CD4-positive, alpha-beta memory T cell (primary cell): Measurements from ENCODE around the gene KCTD17. TPM values are rescaled to one million over a fixed set of nuclear protein-coding genes. Genes with fewer than 3 reads are reported as not detected.

ENCODE experiments used
- CTCF ChIA-PET: fragments of 350-600 bp; sonication (Branson Sonifier 250); formaldehyde crosslinking; loops from one replicate; lab custom pipeline; 2021; ENCODE audit warnings: inconsistent platforms; ENCODE audit not compliant: partially characterized antibody; lab: Charles Lee
- POLR2A ChIA-PET: fragments of 350-600 bp; sonication (Branson Sonifier 250); formaldehyde crosslinking; loops from one replicate; lab custom pipeline; 2021; ENCODE audit not compliant: partially characterized antibody; lab: Charles Lee
- DNase-seq, 5 donors: peaks; one replicate each; pipeline versions ENCODE4 v3.0.0 to v3.0.0-alpha.2; 2020 to 2022; ENCODE audit warnings: mixed read lengths in 1 of 5
- H3K27ac ChIP-seq: one replicate; pipeline ENCODE4 v1.7.0; 2013; ENCODE audit warnings: low read depth, low read length
- H3K27me3 ChIP-seq: 2 replicates; pipeline ENCODE4 v1.7.0; 2013; ENCODE audit warnings: mild to moderate bottlenecking, low read length, moderate library complexity; ENCODE audit not compliant: insufficient read depth
- H3K36me3 ChIP-seq: 2 replicates; pipeline ENCODE4 v1.7.0; 2013; ENCODE audit warnings: mild to moderate bottlenecking, low read length, moderate library complexity; ENCODE audit not compliant: insufficient read depth
- H3K4me1 ChIP-seq: 2 replicates; pipeline ENCODE4 v1.7.0; 2013; ENCODE audit warnings: mild to moderate bottlenecking, low read length, moderate library complexity; ENCODE audit not compliant: insufficient read depth
- H3K4me3 ChIP-seq, 2 donors: one replicate each; pipeline ENCODE4 v1.7.0; 2013; ENCODE audit warnings: low read length in 2 of 2, mild to moderate bottlenecking in 1 of 2
- H3K9me3 ChIP-seq, 2 donors: one replicate each; pipeline ENCODE4 v1.7.0; 2013; ENCODE audit warnings: low read length in 2 of 2, control low read depth in 1 of 2; ENCODE audit not compliant: control insufficient read depth in 1 of 2
- H3K27ac Mint-ChIP-seq, 7 donors: one replicate each; pipeline ENCODE4 v1.8.0; 2020 to 2021; ENCODE audit warnings: mixed read lengths in 7 of 7, mild to moderate bottlenecking in 6 of 7, inconsistent platforms in 3 of 7, moderate library complexity in 3 of 7
- H3K27me3 Mint-ChIP-seq, 2 donors: one replicate each; pipeline ENCODE4 v1.8.0; 2020 to 2021; ENCODE audit warnings: mixed read lengths in 2 of 2
- H3K36me3 Mint-ChIP-seq, 2 donors: one replicate each; pipeline ENCODE4 v1.8.0; 2020 to 2021; ENCODE audit warnings: mixed read lengths in 2 of 2, inconsistent platforms in 1 of 2, mild to moderate bottlenecking in 1 of 2
- H3K4me1 Mint-ChIP-seq, 4 donors: one replicate each; pipeline ENCODE4 v1.8.0; 2020 to 2021; ENCODE audit warnings: mixed read lengths in 4 of 4, mild to moderate bottlenecking in 1 of 4
- H3K4me3 Mint-ChIP-seq, 8 donors: one replicate each; pipeline ENCODE4 v1.8.0; 2020 to 2021; ENCODE audit warnings: mixed read lengths in 8 of 8, mild to moderate bottlenecking in 7 of 8, moderate library complexity in 6 of 8, inconsistent platforms in 3 of 8
- H3K9me3 Mint-ChIP-seq, 8 donors: one replicate each; pipeline ENCODE4 v1.8.0; 2020 to 2021; ENCODE audit warnings: mixed read lengths in 8 of 8, mild to moderate bottlenecking in 5 of 8, inconsistent platforms in 3 of 8, moderate library complexity in 1 of 8
- intact Hi-C: fragments of 100-400 bp; cut with micrococcal nuclease; formaldehyde crosslinking; loops from one replicate; pipeline ENCODE4 v1.15.1; 2023
- polyA plus RNA-seq, 2 donors: library from polyadenylated mRNA; unstranded; fragments of 300-500 nt; fragmentation: Illumina TruSeq; gene quantifications; one replicate each; pipeline ENCODE4 v1.2.3, GENCODE V29; 2021
- total RNA-seq, 2 experiments: library from RNA; stranded (reverse); gene quantifications; one replicate each; pipeline ENCODE4 v1.2.3, GENCODE V29; 2021

Gene KCTD17
- total and polyA plus RNA-seq, 4 experiments from 2014 or later: 9.0 to 33.4 (median 22.7) TPM

DNA sequence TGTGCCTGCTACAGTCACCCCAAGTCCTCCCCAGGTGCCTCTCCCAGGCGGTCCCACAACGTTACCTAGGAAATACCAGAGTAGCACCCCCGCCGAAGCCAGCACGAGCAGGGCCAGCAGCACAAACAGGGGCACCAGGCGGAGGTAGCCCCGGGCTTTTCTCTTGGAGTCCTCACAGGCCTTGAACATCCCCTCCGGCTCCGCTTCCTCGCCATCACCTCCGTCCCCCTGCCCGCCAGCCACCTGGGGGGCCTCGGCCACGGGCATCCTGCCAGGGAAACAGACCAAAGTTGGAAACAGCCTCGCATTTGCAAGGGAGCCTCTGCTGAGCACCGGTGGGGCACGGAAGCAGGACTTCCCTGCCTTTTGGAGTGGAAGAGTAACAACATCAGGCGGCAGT, 51.6 kb downstream of the KCTD17 start:
- Histone ChIP-seq H3K9me3 (no peaks in the 10 kb centered on the region), H3K4me1 (no peaks in the 10 kb centered on the region), H3K4me3 (no peak overlapping the region), H3K27ac (no peak overlapping the region), H3K36me3 (no peaks in the 10 kb centered on the region), H3K27me3 (no peaks in the 10 kb centered on the region)
- no peak overlapping the region for H3K4me3 Mint-ChIP-seq
- H3K4me1 Mint-ChIP-seq: peaks cover 8 to 14% (median 10%) of the 10 kb centered on the region in 4 donors
- no peaks in the 10 kb centered on the region for H3K36me3 Mint-ChIP-seq
- POLR2A ChIA-PET: no interaction called here
- H3K27ac Mint-ChIP-seq: no peak overlapping the region
- CTCF ChIA-PET: no interaction called here
- DNase-seq: no peak
- intact Hi-C loops: no loop called here
- no peaks in the 10 kb centered on the region for H3K9me3 Mint-ChIP-seq
- H3K27me3 Mint-ChIP-seq: peaks cover 0 to 1% of the 10 kb centered on the region in 2 donors

DNA sequence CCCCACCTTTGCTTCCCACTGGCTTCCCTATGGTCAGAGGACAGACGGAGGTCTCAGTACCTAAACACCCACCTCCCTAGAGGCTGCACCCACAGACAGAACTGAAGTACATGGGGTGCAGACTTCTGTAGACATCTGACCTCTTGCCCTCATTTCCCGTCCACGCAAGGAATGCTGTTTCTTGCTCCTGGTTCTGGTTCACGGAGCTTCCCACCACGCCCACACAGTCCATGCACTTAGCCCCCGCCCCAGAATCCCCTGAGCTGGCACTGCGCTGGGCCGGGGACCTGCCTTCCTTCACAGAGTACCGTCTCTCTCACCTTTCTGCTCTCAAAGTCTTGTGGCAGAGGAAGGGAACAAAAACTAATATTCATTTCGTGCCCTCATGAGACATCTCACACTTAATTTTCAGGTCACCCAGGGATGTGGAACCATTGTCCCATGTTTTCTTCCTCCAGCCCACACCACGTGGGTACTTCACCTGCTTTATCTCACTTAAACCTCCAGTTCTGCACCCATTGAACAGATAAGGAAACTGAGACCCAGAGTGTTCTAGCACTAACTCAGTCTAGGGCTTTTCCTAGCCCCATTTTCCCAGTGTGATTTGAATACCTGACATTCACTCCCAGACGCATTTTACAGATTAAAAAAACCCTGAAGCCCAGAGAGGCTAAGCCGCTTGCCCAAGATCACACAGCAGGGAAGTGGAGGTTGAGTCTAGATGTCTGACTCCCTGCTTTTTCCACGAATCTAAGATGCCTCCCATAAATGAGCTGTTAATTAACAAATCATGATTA, 52.3 kb downstream of the KCTD17 start:
- Mint-ChIP-seq H3K27me3 (no peaks in the 10 kb centered on the region), H3K9me3 (no peaks in the 10 kb centered on the region), H3K27ac (peak overlapping the region in 2 of 7 donors; percentile 1 to 17), H3K4me3 (no peak overlapping the region), H3K36me3 (no peaks in the 10 kb centered on the region), H3K4me1 (peaks cover 8 to 11% (median 9%) of the 10 kb centered on the region in 4 donors)
- Histone ChIP-seq H3K36me3 (no peaks in the 10 kb centered on the region), H3K4me3 (no peak overlapping the region), H3K27ac (no peak overlapping the region), H3K27me3 (no peaks in the 10 kb centered on the region), H3K9me3 (no peaks in the 10 kb centered on the region), H3K4me1 (no peaks in the 10 kb centered on the region)
- ChIA-PET POLR2A (no interaction called here), CTCF (no interaction called here)
- DNase-seq: no peak
- intact Hi-C loops: no loop called here

DNA sequence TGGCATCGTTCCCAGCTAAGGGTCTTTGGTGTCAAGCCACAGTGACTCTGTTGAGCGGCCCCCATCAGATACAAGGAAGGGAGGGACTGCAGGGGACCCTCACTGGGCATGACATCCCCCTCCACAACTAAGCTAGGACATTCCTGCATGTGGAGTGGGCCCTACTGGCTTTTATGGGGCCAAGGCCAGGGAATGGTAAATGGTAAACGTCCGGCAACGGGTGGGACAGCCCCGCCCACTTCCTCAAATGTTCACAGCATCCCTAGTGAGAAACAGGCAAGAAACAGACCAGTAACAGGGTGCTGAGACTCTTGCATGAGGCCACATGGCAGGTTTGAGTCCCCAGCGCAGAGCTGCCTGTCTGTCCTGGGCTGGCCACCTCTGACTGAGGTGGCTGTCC, 53.6 kb downstream of the KCTD17 start:
- ChIA-PET CTCF (interaction anchor here (1.1 to 1.4 kb wide), 3 partner anchors 61 to 133 kb away, joined by 3 to 4 read pairs (median 3); no protein-coding TSS in a partner anchor), POLR2A (no interaction called here)
- no peak overlapping the region for H3K27ac Mint-ChIP-seq
- no peak overlapping the region for H3K4me3 Mint-ChIP-seq
- Histone ChIP-seq H3K27ac (no peak overlapping the region), H3K9me3 (no peaks in the 10 kb centered on the region), H3K27me3 (no peaks in the 10 kb centered on the region), H3K36me3 (no peaks in the 10 kb centered on the region), H3K4me1 (no peaks in the 10 kb centered on the region), H3K4me3 (no peak overlapping the region)
- peaks cover 5 to 7% (median 7%) of the 10 kb centered on the region in 4 donors for H3K4me1 Mint-ChIP-seq
- intact Hi-C loops: no loop called here
- no peak for DNase-seq
- H3K36me3 Mint-ChIP-seq: no peaks in the 10 kb centered on the region
- no peaks in the 10 kb centered on the region for H3K27me3 Mint-ChIP-seq
- no peaks in the 10 kb centered on the region for H3K9me3 Mint-ChIP-seq

DNA sequence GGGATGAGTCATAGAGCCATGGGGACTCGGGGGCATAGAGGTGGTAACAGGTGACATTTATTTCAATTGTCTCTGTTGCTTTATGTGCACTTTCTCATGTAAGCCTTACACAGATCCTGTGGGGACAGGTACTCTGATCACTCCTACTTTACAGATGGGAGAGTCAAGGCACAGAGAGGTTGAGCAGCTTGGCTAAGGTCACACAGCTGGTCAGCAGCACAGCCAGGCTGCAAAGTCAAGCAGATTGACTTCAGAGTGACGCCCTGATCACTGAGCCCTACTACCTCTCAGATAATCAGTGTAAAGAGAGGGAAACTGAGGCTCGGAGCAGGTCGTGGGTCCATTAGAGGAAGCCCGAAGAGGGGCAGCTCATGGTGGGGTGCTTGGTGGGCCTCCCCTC, 54.4 kb downstream of the KCTD17 start:
- H3K27ac ChIP-seq: no peak overlapping the region
- DNase-seq: no peak
- no peak overlapping the region for H3K4me3 ChIP-seq
- CTCF ChIA-PET: interaction anchor here (1.4 kb wide), 2 partner anchors 60 to 93 kb away, joined by 3 to 4 read pairs; no protein-coding TSS in a partner anchor
- intact Hi-C loops: no loop called here
- no peaks in the 10 kb centered on the region for H3K36me3 ChIP-seq
- Mint-ChIP-seq H3K27me3 (no peaks in the 10 kb centered on the region), H3K4me3 (no peak overlapping the region), H3K27ac (no peak overlapping the region), H3K9me3 (no peaks in the 10 kb centered on the region), H3K36me3 (no peaks in the 10 kb centered on the region), H3K4me1 (peaks cover 0 to 2% (median 0%) of the 10 kb centered on the region in 4 donors)
- no peaks in the 10 kb centered on the region for H3K27me3 ChIP-seq
- POLR2A ChIA-PET: no interaction called here
- no peaks in the 10 kb centered on the region for H3K9me3 ChIP-seq
- no peaks in the 10 kb centered on the region for H3K4me1 ChIP-seq

DNA sequence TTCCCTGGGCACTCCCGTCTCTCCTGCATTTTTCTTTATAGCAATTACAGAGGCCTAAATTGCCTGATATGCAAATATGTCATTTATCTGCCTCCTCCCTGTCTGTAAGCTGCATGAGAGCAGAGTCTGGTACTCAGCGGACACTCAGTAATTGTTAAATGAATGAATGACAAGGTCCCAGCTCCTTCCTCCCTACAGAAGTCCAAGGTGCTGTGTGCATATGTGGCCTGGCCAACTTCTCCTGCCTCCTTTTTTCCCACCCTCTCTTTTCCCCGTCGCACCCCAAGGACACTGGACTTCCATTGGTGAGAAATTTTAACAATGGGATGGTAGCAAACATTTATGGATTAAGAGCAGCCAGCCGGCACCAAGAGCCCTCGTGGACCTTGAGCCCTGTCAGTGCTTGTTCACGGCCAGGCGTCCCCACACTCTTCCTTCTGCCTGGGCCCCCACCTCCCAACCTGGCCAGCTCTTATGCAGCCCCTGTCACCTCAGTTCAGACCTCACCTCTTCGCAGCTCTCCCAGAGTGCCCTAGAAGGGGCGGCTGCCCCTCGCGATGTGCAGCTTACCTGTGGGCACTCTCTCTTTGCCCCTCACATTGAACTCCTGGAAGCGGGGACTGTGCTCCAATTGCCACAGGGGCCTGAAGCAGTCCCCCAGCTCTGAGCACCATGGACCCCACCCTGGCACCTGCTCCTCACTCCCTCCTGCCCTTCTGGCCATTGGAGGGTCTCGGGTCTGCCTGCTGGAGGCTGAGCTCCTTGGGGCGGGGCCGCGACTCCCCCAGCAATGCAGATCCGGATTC, 56.5 kb downstream of the KCTD17 start:
- H3K4me1 Mint-ChIP-seq: peaks cover 0 to 4% (median 0%) of the 10 kb centered on the region in 4 donors
- no peak for DNase-seq
- H3K4me3 Mint-ChIP-seq: no peak overlapping the region
- no peak overlapping the region for H3K27ac ChIP-seq
- H3K4me1 ChIP-seq: no peaks in the 10 kb centered on the region
- H3K36me3 Mint-ChIP-seq: no peaks in the 10 kb centered on the region
- H3K4me3 ChIP-seq: no peak overlapping the region
- H3K36me3 ChIP-seq: no peaks in the 10 kb centered on the region
- H3K9me3 Mint-ChIP-seq: no peaks in the 10 kb centered on the region
- no peaks in the 10 kb centered on the region for H3K27me3 ChIP-seq
- no peaks in the 10 kb centered on the region for H3K27me3 Mint-ChIP-seq
- POLR2A ChIA-PET: no interaction called here
- CTCF ChIA-PET: no interaction called here
- intact Hi-C loops: no loop called here
- no peak overlapping the region for H3K27ac Mint-ChIP-seq
- H3K9me3 ChIP-seq: no peaks in the 10 kb centered on the region

DNA sequence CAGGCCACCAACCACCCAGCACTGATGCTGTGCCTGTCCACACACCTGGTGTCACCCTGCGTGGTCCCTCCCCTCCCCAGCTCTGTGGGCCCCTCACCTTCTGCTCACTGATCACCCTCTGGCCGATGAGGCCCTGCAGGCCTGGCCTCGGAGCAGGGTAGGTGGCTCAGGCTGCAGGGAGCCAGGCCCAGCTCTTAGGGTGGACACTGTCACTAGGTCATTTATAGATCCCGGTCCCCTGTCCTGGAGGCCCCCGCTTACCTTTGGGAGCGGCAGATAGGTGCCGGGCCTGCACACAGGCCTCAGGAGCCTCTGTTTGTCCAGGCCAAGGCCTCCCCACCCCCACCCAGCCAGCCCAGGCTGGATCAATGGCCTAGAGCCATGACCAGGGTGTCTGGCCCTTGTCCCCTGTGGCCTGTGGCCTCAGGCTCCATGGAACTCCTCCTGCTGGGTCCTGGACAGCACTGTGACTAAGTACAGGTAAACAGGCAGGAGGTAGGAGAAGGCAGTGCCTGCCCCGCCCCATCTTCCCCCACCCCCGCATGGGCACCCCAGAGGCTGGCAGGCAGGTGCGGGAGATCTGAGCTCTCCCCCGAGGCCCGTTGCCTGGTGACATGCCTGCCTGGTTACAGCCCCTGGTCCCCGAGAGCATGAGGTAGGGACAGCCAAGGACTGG, 57.8 kb downstream of the KCTD17 start, which contains the start of gene TMPRSS6:
TMPRSS6 (minus strand) TSS at position 472 of the 676 bp plus-strand sequence. CDS start 6,296 bp downstream, outside the sequence.
- Mint-ChIP-seq H3K27me3 (no peaks in the 10 kb centered on the region), H3K4me1 (peaks cover 0 to 4% (median 0%) of the 10 kb centered on the region in 4 donors), H3K36me3 (no peaks in the 10 kb centered on the region), H3K27ac (no peak within 1 kb of the TSS), H3K9me3 (no peaks in the 10 kb centered on the region), H3K4me3 (no peak within 1 kb of the TSS)
- no peak within 1 kb of the TSS for H3K4me3 ChIP-seq
- DNase-seq: no peak
- no peaks in the 10 kb centered on the region for H3K27me3 ChIP-seq
- no peaks in the 10 kb centered on the region for H3K9me3 ChIP-seq
- H3K36me3 ChIP-seq: no peaks in the 10 kb centered on the region
- H3K4me1 ChIP-seq: no peaks in the 10 kb centered on the region
- intact Hi-C loops: no loop called here
- CTCF ChIA-PET: no interaction called here
- POLR2A ChIA-PET: no interaction called here
- H3K27ac ChIP-seq: no peak within 1 kb of the TSS
